HepG2 (cell line): ENCODE data around the gene MTF1. TPM values are rescaled to one million over a fixed set of nuclear protein-coding genes. Genes with fewer than 3 reads are reported as not detected.
A peak's percentile ranks its signal among the peaks of the same experiment; 100 is the strongest.

Experiments used
- ATRX ChIP-seq: sonication (generic); formaldehyde crosslinking; IDR thresholded peaks from 2 replicates; pipeline ENCODE4 v1.4.0; 2020; ENCODE audit warnings: missing genetic modification reagents, borderline replicate concordance
- ELF3 ChIP-seq: IDR thresholded peaks from 2 replicates; pipeline ENCODE4 v1.6.1; 2016; ENCODE audit warnings: missing genetic modification reagents, missing compliant biosample characterization
- ERF ChIP-seq: IDR thresholded peaks from 2 replicates; pipeline ENCODE4 v1.6.1; 2018; ENCODE audit warnings: missing biosample characterization, missing genetic modification reagents
- FOXO4 ChIP-seq: sonication (generic); formaldehyde crosslinking; conservative IDR thresholded peaks from 2 replicates; pipeline ENCODE4 v1.8.1; 2023; ENCODE audit warnings: missing genetic modification reagents
- GATAD1 ChIP-seq: IDR thresholded peaks from 2 replicates; pipeline ENCODE4 v1.6.1; 2016; ENCODE audit warnings: missing genetic modification reagents, missing compliant biosample characterization
- HBP1 ChIP-seq: IDR thresholded peaks from 2 replicates; pipeline ENCODE4 v1.6.1; 2016; ENCODE audit warnings: low read depth, control low read depth
- HDAC6 ChIP-seq: fragments of 200-600 bp; sonication (generic); IDR thresholded peaks from 2 replicates; pipeline ENCODE4 v1.7.0; 2017; ENCODE audit warnings: mild to moderate bottlenecking, antibody characterized with exemption, low read length, low read depth
- HNRNPLL ChIP-seq: fragments of 200-400 bp; formaldehyde crosslinking; IDR thresholded peaks from 2 replicates; pipeline ENCODE4 v1.6.1; 2017; ENCODE audit warnings: mild to moderate bottlenecking, low read depth, low read length; ENCODE audit not compliant: poor library complexity, severe bottlenecking
- HOXA3 ChIP-seq: sonication (generic); formaldehyde crosslinking; IDR thresholded peaks from 2 replicates; pipeline ENCODE4 v1.5.0; 2020; ENCODE audit warnings: missing genetic modification reagents
- IKZF1 ChIP-seq: fragments of 450-650 bp; IDR thresholded peaks from 2 replicates; pipeline ENCODE4 v1.7.1; 2016
- JUN ChIP-seq: sonication (generic); formaldehyde crosslinking; IDR thresholded peaks from 2 replicates; pipeline ENCODE4 v1.4.0; 2020; ENCODE audit warnings: mild to moderate bottlenecking, missing genetic modification reagents
- KDM1A ChIP-seq: IDR thresholded peaks from 2 replicates; pipeline ENCODE4 v1.6.1; 2016; ENCODE audit warnings: missing compliant biosample characterization
- KDM5A ChIP-seq: fragments of 200-600 bp; sonication (generic); IDR thresholded peaks from 2 replicates; pipeline ENCODE4 v1.7.0; 2018; ENCODE audit warnings: antibody characterized with exemption, mild to moderate bottlenecking, low read length, borderline replicate concordance
- SOX5 ChIP-seq: IDR thresholded peaks from 2 replicates; pipeline ENCODE4 v1.6.1; 2016; ENCODE audit warnings: borderline replicate concordance
- TGIF2 ChIP-seq: IDR thresholded peaks from 2 replicates; pipeline ENCODE4 v1.6.1; 2016; ENCODE audit warnings: control low read depth, missing compliant biosample characterization
- ZBTB21 ChIP-seq: sonication (generic); formaldehyde crosslinking; IDR thresholded peaks from 2 replicates; pipeline ENCODE4 v1.4.0; 2020; ENCODE audit warnings: missing genetic modification reagents
- ZBTB3 ChIP-seq: sonication (generic); formaldehyde crosslinking; IDR thresholded peaks from 2 replicates; pipeline ENCODE4 v1.4.0; 2020; ENCODE audit warnings: low read depth, mild to moderate bottlenecking, moderate library complexity, missing genetic modification reagents, borderline replicate concordance
- ZBTB38 ChIP-seq: sonication (generic); formaldehyde crosslinking; IDR thresholded peaks from 2 replicates; pipeline ENCODE4 v1.5.1; 2020; ENCODE audit warnings: mild to moderate bottlenecking, missing genetic modification reagents
- ZNF253 ChIP-seq: sonication (generic); formaldehyde crosslinking; IDR thresholded peaks from 2 replicates; pipeline ENCODE4 v1.8.0; 2022; ENCODE audit warnings: mild to moderate bottlenecking, missing genetic modification reagents, borderline replicate concordance
- ZNF331 ChIP-seq: sonication (generic); formaldehyde crosslinking; IDR thresholded peaks from 2 replicates; pipeline ENCODE4 v1.4.0; 2020; ENCODE audit warnings: missing genetic modification reagents
- ZNF44 ChIP-seq: sonication (generic); formaldehyde crosslinking; IDR thresholded peaks from 2 replicates; pipeline ENCODE4 v1.5.1; 2020; ENCODE audit warnings: mild to moderate bottlenecking, missing genetic modification reagents
- ZNF510 ChIP-seq: sonication (generic); formaldehyde crosslinking; IDR thresholded peaks from 2 replicates; pipeline ENCODE4 v1.4.0; 2020; ENCODE audit warnings: low read depth, mild to moderate bottlenecking, missing genetic modification reagents
- ZNF577 ChIP-seq: sonication (generic); formaldehyde crosslinking; IDR thresholded peaks from 2 replicates; pipeline ENCODE4 v1.4.0; 2020; ENCODE audit warnings: mild to moderate bottlenecking, low read depth, missing genetic modification reagents, borderline replicate concordance
- ZNF616 ChIP-seq: sonication (generic); formaldehyde crosslinking; IDR thresholded peaks from 2 replicates; pipeline ENCODE4 v1.5.0; 2020; ENCODE audit warnings: low read depth, mild to moderate bottlenecking, missing genetic modification reagents
- polyA plus RNA-seq, 8 experiments: library from polyadenylated mRNA; depleted of rRNA in 3 of 8; stranded (reverse) in 7 of 8; unstranded in 1 of 8; fragments of >200 nt; fragmentation: Illumina TruSeq in 4 of 8; extraction: Trizol in 4 of 8; gene quantifications; 2 replicates each; pipeline versions ENCODE4 v1.2.1 to v1.2.3, GENCODE V29; 2011 to 2016; ENCODE audit warnings: low read depth in 4 of 8, missing spikeins in 1 of 8, mixed read lengths in 1 of 8; ENCODE audit not compliant: insufficient read depth in 1 of 8
- total RNA-seq, 5 experiments: library from RNA; depleted of rRNA; stranded (reverse); fragments of >200 nt; fragmentation: Illumina TruSeq; extraction: Trizol; gene quantifications; 2 replicates each; pipeline ENCODE4 v1.2.3, GENCODE V29; 2016; ENCODE audit warnings: low read depth in 1 of 5
- TF ChIP-seq, protein P1 (sequence below): sonication (generic); formaldehyde crosslinking; IDR thresholded peaks from 2 replicates; pipeline ENCODE4 v1.4.0; 2020; ENCODE audit warnings: missing genetic modification reagents, mild to moderate bottlenecking, borderline replicate concordance
- TF ChIP-seq, protein P2 (sequence below): sonication (generic); formaldehyde crosslinking; IDR thresholded peaks from 2 replicates; pipeline ENCODE4 v1.4.0; 2020; ENCODE audit warnings: missing genetic modification reagents

The MTF1 gene
- total and polyA plus RNA-seq, 2 of the 13 experiments (the other 11 are each of a cell fraction or from before 2014, with no cell fraction given), result 2.4 to 3.3 TPM

GRCh38 chr1:37859507-37860345 is at the start of gene MTF1 (continued):
- TF ChIP-seq ZBTB3, result no peak
- TF ChIP-seq, protein P1, sequence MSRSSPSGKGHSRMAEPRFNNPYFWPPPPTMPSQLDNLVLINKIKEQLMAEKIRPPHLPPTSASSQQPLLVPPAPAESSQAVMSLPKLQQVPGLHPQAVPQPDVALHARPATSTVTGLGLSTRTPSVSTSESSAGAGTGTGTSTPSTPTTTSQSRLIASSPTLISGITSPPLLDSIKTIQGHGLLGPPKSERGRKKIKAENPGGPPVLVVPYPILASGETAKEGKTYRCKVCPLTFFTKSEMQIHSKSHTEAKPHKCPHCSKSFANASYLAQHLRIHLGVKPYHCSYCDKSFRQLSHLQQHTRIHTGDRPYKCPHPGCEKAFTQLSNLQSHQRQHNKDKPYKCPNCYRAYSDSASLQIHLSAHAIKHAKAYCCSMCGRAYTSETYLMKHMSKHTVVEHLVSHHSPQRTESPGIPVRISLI, result 0 out of 2 replicates have a peak, but pooled peaks have one; percentile 23
- TF ChIP-seq HOXA3, result peak; percentile 63; the same call in 1 of the 2 replicates
- peak; percentile 11; the same call in 1 of the 2 replicates for TF ChIP-seq ZNF253 (CRISPR knock-in tag)
- TF ChIP-seq ZNF44, result no peak
- TF ChIP-seq ELF3 (CRISPR knock-in tag), result peak; percentile 42; the same call in 1 of the 2 replicates
- peak; percentile 80; the same call in 1 of the 2 replicates for TF ChIP-seq TGIF2 (CRISPR knock-in tag)
- TF ChIP-seq ERF (CRISPR knock-in tag), result no peak
- no peak for TF ChIP-seq JUN (CRISPR knock-in tag)
- TF ChIP-seq SOX5 (CRISPR knock-in tag), result no peak
- TF ChIP-seq ZNF577 (CRISPR knock-in tag), result no peak
- TF ChIP-seq ZNF331 (CRISPR knock-in tag), result no peak; the same call in 1 of the 2 replicates
- TF ChIP-seq IKZF1, result no peak
- 0 out of 2 replicates have a peak, but pooled peaks have one; percentile 85 for TF ChIP-seq ZNF510 (CRISPR knock-in tag)
- TF ChIP-seq KDM5A, result peak; percentile 88; the same call in 1 of the 2 replicates
- TF ChIP-seq, protein P2, sequence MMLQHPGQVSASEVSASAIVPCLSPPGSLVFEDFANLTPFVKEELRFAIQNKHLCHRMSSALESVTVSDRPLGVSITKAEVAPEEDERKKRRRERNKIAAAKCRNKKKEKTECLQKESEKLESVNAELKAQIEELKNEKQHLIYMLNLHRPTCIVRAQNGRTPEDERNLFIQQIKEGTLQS (CRISPR knock-in tag), result no peak; the same call in 1 of the 2 replicates
- no peak for TF ChIP-seq HDAC6
- TF ChIP-seq HNRNPLL, result peak; percentile 38
- no peak for TF ChIP-seq KDM1A (CRISPR knock-in tag)
- TF ChIP-seq ATRX, result no peak
- no peak for TF ChIP-seq ZBTB21 (CRISPR knock-in tag)
- peak; percentile 35; the same call in 1 of the 2 replicates for TF ChIP-seq HBP1 (CRISPR knock-in tag)
- TF ChIP-seq ZBTB38, result no peak; the same call in 1 of the 2 replicates
- TF ChIP-seq GATAD1, result peak; percentile 96
- TF ChIP-seq ZNF616, result peak; percentile 25
- TF ChIP-seq FOXO4, result 0 out of 2 replicates have a peak, but pooled peaks have one; percentile 75
